ENCODE data around the gene DYNLRB1. TPM values are rescaled to one million over a fixed set of nuclear protein-coding genes. Genes with fewer than 3 reads are reported as not detected.

Gene DYNLRB1
- total and polyA plus RNA-seq, 2 of the 13 experiments (the other 11 are each of a cell fraction or from before 2014, with no cell fraction given) = 140 to 244 TPM

- H3K4me2 ChIP-seq (ENCODE audit: low read depth, low read length) = no peak overlapping the region
- no peaks in the 10 kb centered on the region for H3K79me2 ChIP-seq (ENCODE audit: insufficient read depth, low read length)
- FAIRE-seq (no peak), ATAC-seq (no peak), DNase-seq (ENCODE audit: low spot score) (no peak)
- peaks cover 8% of the 10 kb centered on the region; the same call in 1 of the 2 replicates for H4K20me1 ChIP-seq (ENCODE audit: insufficient read depth, low read length)
- intact Hi-C loops (cut with micrococcal nuclease; ENCODE audit: unreplicated experiment) = loop anchor here (1.0 to 5.0 kb wide), 2 partner anchors 170 to 232 kb away; no protein-coding TSS in a partner anchor
- no peak overlapping the region for H3K4me3 ChIP-seq (replicated peaks in 1 of 3; ENCODE audit: insufficient read depth in 1 of 3, low read depth in 2 of 3, low read length in 3 of 3)
- H3K4me1 ChIP-seq (ENCODE audit: insufficient read depth, low read length) = no peaks in the 10 kb centered on the region
- ChIA-PET POLR2A (interaction anchor here (0.6 to 1.4 kb wide), 2 partner anchors 21 to 76 kb away, joined by 3 to 4 read pairs; partner anchors contain the start of gene DYNLRB1), CTCF (ENCODE audit: low intra/inter-chr PET ratio, low total read pairs) (interaction anchor here (1.5 to 1.6 kb wide), 2 partner anchors 225 to 232 kb away, joined by 4 to 9 read pairs; no protein-coding TSS in a partner anchor)
- H3K27me3 ChIP-seq (ENCODE audit: control insufficient read depth in 1 of 2, insufficient read depth in 2 of 2, low read length in 2 of 2) = no peaks in the 10 kb centered on the region
- TF ChIP-seq AGO2 (optimal IDR thresholded peaks at IDR 0.05; ENCODE audit: low read depth, low read length) (peak; percentile 52), ZNF83 (CRISPR knock-in tag; IDR thresholded peaks at IDR 0.05; ENCODE audit: borderline replicate concordance) (no peak)
- no peak overlapping the region for H3K27ac ChIP-seq (ENCODE audit: extremely low read length, insufficient read depth, low read length)
- no peak overlapping the region for H3K9ac ChIP-seq (ENCODE audit: insufficient read depth, low read depth, low read length)
- peaks cover 58 to 89% of the 10 kb centered on the region in 2 experiments for H3K36me3 ChIP-seq (replicated peaks in 1 of 2; ENCODE audit: control insufficient read depth in 1 of 2, insufficient read depth in 2 of 2, low read length in 2 of 2)
- 97% methylated on average over 8 of the region's 8 CpGs for WGBS (ENCODE audit: low lambda C conversion rate)
- in situ Hi-C loops (cut with HindIII; ENCODE audit: extremely low pct_ligation_motif_present, low pct_unique_long_range_greater_than_20kb) = loop anchor here (5.0 kb wide), 1 partner anchor 175 kb away; no protein-coding TSS in a partner anchor
- no TSS peak for BruUV-seq (replicated peaks)
- no peak overlapping the region for H2AFZ ChIP-seq (ENCODE audit: low read length)
- no peaks in the 10 kb centered on the region for H3K9me3 ChIP-seq (ENCODE audit: low read length)
Measured at GRCh38 chr20:34537651-34538050, 21.4 kb downstream of the DYNLRB1 start.

- Histone ChIP-seq H3K4me1 (ENCODE audit: insufficient read depth, low read length) (peaks cover 9% of the 10 kb centered on the region), H3K79me2 (ENCODE audit: insufficient read depth, low read length) (no peaks in the 10 kb centered on the region), H2AFZ (ENCODE audit: low read length) (no peak overlapping the region), H3K9ac (ENCODE audit: insufficient read depth, low read depth, low read length) (no peak overlapping the region), H3K4me2 (ENCODE audit: low read depth, low read length) (no peak overlapping the region), H3K9me3 (ENCODE audit: low read length) (no peaks in the 10 kb centered on the region), H3K27ac (ENCODE audit: extremely low read length, insufficient read depth, low read length) (no peak overlapping the region), H4K20me1 (ENCODE audit: insufficient read depth, low read length) (peaks cover 4% of the 10 kb centered on the region; the same call in 1 of the 2 replicates), H3K36me3 (replicated peaks in 1 of 2; ENCODE audit: control insufficient read depth in 1 of 2, insufficient read depth in 2 of 2, low read length in 2 of 2) (peaks cover 51 to 80% of the 10 kb centered on the region in 2 experiments), H3K4me3 (replicated peaks in 1 of 3; ENCODE audit: insufficient read depth in 1 of 3, low read depth in 2 of 3, low read length in 3 of 3) (no peak overlapping the region), H3K27me3 (ENCODE audit: control insufficient read depth in 1 of 2, insufficient read depth in 2 of 2, low read length in 2 of 2) (no peaks in the 10 kb centered on the region)
- intact Hi-C loops (cut with micrococcal nuclease; ENCODE audit: unreplicated experiment) (loop anchor here (1.0 to 5.0 kb wide), 2 partner anchors 169 to 231 kb away; no protein-coding TSS in a partner anchor), in situ Hi-C loops (cut with HindIII; ENCODE audit: extremely low pct_ligation_motif_present, low pct_unique_long_range_greater_than_20kb) (loop anchor here (5.0 kb wide), 1 partner anchor 174 kb away; no protein-coding TSS in a partner anchor)
- peak; percentile 88 for FAIRE-seq
- DNase-seq (ENCODE audit: low spot score) = peak; percentile 61
- BruUV-seq (replicated peaks) = no TSS peak
- 42% methylated on average over 5 of the region's 5 CpGs for WGBS (ENCODE audit: low lambda C conversion rate)
- ATAC-seq = peak; percentile 68
- CTCF ChIA-PET (ENCODE audit: low intra/inter-chr PET ratio, low total read pairs) = interaction anchor here (0.6 to 1.6 kb wide), 5 partner anchors 170 to 230 kb away, joined by 3 to 21 read pairs (median 4); no protein-coding TSS in a partner anchor
- POLR2A ChIA-PET = interaction anchor here (0.9 to 1.4 kb wide), 2 partner anchors 22 to 231 kb away, joined by 3 to 4 read pairs; partner anchors contain the start of gene DYNLRB1
- TF ChIP-seq ZNF333 (CRISPR knock-in tag; IDR thresholded peaks at IDR 0.05; ENCODE audit: borderline replicate concordance) (no peak), NCOR1 (IDR thresholded peaks at IDR 0.05; ENCODE audit: borderline replicate concordance, low read length) (no peak), ATF6 (CRISPR knock-in tag; conservative IDR thresholded peaks at IDR 0.05) (no peak), ASH2L (IDR thresholded peaks at IDR 0.05; ENCODE audit: insufficient read length, low read depth, low read length) (no peak), SMYD3 (CRISPR knock-in tag; IDR thresholded peaks at IDR 0.05) (no peak), ARNTL (CRISPR knock-in tag; IDR thresholded peaks at IDR 0.05) (no peak), STAG1 (CRISPR knock-in tag; IDR thresholded peaks at IDR 0.05) (peak; percentile 94), ZNF614 (CRISPR knock-in tag; IDR thresholded peaks at IDR 0.05; ENCODE audit: borderline replicate concordance) (no peak), RAD21 (CRISPR knock-in tag; IDR thresholded peaks at IDR 0.05) (peak; percentile 82), FOSL2 (CRISPR knock-in tag; IDR thresholded peaks at IDR 0.05) (peak; percentile 63), FOXK2 (IDR thresholded peaks at IDR 0.05) (no peak)
- TF ChIP-seq, protein P1, sequence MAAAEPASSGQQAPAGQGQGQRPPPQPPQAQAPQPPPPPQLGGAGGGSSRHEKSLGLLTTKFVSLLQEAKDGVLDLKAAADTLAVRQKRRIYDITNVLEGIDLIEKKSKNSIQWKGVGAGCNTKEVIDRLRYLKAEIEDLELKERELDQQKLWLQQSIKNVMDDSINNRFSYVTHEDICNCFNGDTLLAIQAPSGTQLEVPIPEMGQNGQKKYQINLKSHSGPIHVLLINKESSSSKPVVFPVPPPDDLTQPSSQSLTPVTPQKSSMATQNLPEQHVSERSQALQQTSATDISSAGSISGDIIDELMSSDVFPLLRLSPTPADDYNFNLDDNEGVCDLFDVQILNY (CRISPR knock-in tag; conservative IDR thresholded peaks at IDR 0.05) = no peak
Measured at GRCh38 chr20:34538671-34539123, 22.5 kb downstream of the DYNLRB1 start.

Data from HepG2 (cell line).